Activated CD4-positive, alpha-beta T cell treated with anti-CD3 and anti-CD28 coated beads, Interleukin-2, amount 50 U/mL, for 48 hours (primary cell): ENCODE results near the gene SURF4.

Experiments
- DNase-seq, 2 experiments: peaks; one replicate each; pipeline ENCODE4 v3.0.0-alpha.2; 2020

SURF4 gene

GRCh38 chr9:133372144-133372543, 3.7 kb downstream of the SURF4 start:
- no peak for DNase-seq

DNA sequence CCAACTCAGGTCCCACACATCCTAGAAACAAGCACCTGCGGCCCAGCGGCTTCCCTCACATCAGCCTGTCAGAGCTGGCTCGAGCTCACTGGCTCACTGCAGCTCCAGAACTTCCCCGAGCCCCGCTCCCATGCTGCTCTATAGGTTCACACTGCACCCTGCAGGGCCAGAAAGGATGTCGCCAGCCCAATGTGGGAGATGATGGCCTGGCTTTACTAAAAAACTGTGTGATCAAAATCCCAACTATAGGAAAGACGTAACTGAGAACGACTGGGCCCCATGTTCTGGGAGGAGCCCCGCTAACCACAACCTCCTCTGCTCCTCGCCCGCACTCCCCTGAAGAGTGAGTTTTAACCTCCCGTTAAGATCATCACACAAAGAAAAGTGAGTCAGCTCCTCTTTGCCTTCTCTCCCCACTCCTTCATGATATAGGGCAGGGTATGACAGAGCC, 4.6 kb downstream of the SURF4 start:
- peak; percentile 82 to 87 for DNase-seq

DNA sequence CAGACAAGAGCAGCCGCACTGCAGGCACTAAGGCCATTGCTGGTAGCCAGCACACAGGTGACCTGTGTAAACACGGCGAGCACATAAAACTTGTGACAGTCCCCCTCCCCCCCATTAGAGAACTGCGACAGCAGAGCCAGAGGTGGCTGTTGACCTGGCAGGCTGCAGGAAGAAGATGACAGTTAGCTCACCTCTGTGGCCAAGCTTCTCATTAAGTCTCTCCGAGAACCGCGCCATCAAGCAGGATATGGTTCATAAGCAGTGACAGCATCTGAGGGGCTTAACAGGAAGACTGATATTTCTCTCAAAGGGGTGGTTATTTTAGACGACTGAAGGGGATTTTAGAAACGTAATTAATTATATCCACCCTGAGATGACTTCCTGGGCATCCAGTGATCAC, 5.2 kb downstream of the SURF4 start:
- no peak for DNase-seq

GRCh38 chr9:133369933-133370332, 5.9 kb downstream of the SURF4 start:
- peak; percentile 52 to 66 for DNase-seq

DNA sequence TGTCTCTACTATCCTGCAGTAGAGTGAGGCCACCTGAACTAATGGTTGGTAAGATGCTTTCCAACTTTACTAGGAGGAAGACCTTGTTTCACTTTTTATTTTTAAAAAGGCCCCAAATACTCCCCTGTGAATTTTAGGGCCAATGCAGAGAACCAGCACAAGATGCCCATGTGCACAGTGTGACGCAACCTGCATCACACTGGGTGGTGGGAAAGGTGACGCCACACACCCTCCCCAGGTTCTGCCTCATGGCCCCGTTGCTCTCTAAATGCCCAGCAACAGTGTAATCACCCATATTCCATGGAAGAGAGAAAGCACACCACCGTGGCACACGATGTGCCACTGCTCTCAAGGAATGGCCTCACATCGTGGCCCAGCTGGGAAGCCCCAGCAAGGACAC, 6.4 kb downstream of the SURF4 start:
- DNase-seq, result no peak

DNA sequence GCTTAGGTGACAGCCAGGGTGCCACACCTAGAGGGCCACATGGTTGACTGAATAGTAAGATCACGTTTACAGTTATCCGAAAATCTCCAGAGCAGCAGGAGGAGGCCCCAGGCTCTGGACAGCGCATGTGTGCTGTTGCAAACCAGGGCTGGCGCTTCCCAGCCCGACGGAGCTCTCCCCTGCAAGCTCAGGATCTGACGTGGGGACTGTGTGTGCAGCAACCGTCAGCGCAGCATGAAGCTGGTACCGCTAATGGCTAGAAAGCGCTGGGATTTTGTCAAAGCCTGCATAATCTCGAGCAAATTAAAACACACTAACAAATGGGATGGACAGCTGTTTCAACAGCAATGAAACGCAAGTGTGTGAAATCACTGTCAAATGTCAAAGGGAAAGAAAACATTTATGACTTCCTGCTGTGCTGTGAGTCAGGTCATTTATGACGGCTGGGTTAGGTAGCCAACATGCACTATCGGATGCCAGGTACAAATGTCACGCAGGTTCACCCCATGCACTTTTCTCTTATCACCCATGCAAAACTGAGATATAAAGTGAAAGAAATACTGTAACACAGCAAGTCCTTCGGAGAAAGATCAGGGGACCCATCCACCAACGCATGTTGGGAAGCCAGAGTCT, 7.5 kb downstream of the SURF4 start:
- DNase-seq, result no peak

- DNase-seq, result no peak
Measured at GRCh38 chr9:133367778-133368177, 8.1 kb downstream of the SURF4 start.

DNA sequence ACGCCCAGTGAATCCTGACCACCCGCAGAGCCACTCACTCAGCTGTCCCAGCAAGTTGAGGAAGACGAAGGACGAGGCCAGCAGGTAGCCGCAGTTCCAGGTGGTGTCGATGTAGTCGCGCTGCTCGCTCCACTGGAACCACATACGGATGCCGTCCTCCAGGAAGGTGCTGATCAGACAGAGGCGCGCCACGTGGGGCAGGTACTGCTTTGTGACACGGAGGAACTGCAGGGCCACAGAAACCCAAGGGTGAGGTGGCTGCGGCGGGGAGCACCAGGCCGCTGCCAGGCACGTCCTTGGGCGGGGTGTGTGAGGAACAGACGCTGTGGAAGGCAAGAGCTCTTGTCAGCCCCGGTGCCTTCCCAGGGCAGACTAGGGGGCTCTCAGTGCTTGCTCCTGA, 8.6 kb downstream of the SURF4 start:
- no peak for DNase-seq

DNA sequence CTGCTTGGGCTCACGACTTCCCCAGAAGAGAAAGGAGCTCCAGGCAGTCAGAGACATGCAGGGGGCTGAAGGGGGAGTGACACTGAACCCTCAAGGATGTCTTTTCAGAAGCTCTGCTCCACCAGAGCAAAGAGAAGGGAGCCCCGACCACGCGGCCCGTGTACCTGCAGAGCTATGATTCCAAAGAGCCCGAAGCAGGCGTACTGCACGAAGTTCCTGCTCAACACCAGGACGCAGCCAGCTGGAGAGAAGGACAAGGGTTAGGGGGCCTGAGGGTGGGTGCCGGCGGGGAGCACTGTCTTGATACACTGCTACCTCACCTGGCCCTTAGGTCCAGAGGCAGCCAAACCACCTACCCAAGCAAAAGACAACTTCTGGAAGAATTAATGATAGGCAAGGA, 9.4 kb downstream of the SURF4 start:
- no peak for DNase-seq

- DNase-seq, result no peak
Measured at GRCh38 chr9:133362359-133363044, 13.4 kb downstream of the SURF4 start.

GRCh38 chr9:133361507-133362092, 14.3 kb downstream of the SURF4 start:
- DNase-seq, result no peak

DNA sequence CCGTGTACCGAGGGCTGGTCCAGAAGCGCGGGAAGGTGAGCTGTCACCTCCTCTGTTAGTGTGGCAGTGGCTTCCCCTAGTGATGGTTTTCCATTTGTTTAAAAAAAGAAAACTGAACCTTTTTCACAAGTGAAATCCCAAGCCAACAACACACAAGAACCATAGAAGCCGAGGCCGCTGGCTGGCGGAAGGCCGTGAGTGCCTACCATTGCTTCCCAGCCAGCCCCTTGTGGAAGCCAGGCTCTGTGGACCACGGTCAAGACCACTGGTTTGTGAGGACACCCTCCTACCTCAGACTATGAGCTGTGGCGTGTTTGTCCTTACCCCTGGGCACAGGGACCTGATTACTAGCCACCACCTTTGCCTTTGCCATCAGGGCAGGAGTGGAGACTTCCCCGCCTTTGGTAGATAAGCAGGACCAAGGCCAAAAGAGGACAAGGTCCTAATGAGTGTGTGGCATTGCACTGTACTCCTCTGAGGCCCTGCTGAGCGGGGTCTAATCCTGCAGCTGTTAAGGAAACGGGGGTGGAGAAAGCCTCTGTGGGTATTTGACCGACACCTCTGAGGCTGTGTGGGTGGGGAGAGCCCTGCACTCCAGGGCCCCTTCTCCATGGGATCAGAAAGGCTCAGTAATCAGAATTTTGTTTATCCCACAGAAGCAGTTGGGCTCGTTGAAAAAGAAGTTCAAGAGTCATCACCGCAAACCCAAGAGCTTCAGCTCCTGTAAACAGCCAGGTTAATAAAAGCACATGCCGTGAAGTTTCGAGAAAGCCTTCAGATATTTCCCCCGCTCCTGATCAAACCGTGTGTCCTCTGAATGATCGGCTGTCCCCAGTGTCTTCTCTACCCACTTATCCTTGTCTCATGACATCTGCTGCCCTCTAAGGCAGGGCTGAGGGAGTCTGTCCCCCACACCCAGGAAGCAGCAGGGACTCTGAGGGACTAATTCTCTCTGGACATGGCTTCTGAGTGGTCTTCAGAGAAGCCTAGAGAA, 15.2 kb downstream of the SURF4 start:
- DNase-seq, result no peak

- DNase-seq, result peak in 1 of 2 experiments; percentile 49
Measured at GRCh38 chr9:133359399-133360175, 16.3 kb downstream of the SURF4 start.

DNA sequence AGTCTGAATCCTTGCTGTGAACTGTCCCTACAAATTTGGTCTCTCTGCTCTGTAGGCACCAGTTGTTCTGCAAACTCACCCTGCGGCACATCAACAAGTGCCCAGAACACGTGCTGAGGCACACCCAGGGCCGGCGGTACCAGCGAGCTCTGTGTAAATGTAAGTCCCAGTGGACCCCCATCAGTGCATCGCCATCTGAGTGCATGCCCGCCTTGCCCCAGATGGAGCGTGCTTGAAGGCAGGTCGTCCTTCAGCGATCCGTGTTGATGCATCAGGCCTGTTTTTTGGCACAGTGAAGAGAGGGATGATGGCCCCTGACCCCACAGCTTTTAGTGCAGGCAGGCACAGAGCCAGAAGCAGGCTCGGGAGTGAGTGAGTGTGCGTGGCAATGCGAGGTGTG, 18.2 kb downstream of the SURF4 start:
- DNase-seq, result no peak

DNA sequence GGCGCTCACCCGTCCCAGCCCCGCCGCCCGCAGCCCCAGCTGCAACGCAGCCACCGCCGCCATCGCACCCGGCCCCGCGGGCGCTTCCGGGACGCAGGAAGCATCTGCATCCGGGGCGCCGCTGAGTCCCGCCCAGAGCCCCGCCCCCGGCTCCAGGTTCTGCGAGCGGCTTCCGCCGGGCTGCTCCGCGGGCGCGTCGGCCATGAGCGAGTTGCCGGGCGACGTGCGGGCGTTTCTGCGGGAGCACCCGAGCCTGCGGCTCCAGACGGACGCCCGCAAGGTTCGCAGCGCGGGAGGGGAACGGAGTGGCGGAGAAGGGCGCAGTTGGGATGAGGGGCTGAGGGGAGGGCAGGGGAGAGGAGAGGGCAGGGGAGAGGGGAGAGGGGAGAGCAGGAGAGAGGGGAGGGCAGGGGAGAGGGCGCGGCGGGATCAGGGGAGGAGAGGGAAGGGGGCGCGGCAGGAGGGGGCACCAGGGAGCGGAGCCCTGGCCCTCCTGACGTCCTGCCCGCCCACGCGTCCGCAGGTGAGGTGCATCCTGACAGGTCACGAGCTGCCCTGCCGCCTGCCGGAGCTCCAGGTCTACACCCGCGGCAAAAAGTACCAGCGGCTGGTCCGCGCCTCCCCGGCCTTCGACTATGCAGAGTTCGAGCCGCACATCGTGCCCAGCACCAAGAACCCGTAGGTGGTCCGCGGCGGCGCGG, 19.3 kb downstream of the SURF4 start, which contains the start of the genes SURF1 and SURF2:
Gene SURF1 (minus strand): TSS at position 97 of the 701 bp plus-strand sequence. CDS start 34 bp downstream, at position 63.
Gene SURF2 (plus strand): TSS at position 160 of the 701 bp plus-strand sequence. CDS start 43 bp downstream, at position 203.
- peak; percentile 91 to 92 for DNase-seq

- DNase-seq, result no peak
Measured at GRCh38 chr9:133355881-133356357, 19.9 kb downstream of the SURF4 start.

DNA sequence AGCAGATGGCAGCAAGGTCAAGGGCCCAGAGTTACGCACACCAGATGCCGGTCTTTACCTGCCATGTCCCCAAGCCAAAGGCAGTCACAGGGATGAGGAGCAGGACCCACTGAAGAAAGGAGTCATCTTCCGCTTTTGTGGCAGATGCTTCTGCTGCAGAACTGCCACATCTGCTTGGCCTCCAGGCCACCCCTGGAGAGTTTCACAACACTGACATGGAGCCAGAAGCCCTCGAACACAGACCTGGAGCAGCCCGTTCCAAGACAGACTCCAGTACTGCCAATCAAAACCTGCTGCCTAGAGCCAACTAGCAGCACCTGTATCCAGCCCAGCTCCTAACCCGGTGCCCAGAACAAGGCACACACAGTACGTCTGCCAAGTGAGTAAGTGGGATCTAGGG, 21.1 kb downstream of the SURF4 start:
- DNase-seq, result no peak

- DNase-seq, result no peak
Measured at GRCh38 chr9:133353548-133353947, 22.3 kb downstream of the SURF4 start.

DNA sequence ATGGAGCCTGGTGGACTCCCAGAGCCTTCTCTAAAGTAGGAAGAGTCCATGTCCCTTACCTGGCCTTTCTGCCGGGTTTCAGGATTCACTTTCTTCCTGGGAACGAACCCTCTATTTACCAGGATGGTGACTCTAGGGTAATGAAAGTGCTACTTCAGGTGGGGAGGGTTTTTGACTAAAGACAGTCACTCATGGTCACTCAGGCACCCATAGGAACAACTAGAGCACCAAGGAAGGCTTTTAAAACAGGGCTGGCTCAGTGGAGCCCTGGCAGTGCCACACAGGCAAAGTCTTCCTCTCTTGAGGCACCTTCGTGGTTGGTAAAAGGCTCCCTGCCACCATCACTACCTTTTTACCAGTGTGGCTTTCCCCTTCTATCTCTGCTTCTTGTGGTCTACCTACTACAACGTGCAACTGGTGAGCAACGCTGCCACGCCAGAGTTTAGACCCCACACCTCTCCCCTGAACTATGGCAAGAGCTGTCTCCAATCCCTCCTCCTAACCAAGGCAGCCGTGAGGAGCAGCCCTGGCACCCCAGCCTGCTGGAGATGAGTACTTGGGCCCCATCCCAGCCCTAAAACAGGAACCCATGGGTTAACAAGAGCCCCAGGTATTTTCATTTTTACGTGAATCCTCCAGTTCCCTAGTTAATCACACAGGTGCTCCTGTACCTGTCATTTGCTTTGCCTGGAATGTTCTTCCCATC, 23.1 kb downstream of the SURF4 start:
- no peak for DNase-seq

- peak in 1 of 2 experiments; percentile 66 for DNase-seq
Measured at GRCh38 chr9:133351908-133352634, 23.8 kb downstream of the SURF4 start.
